ENCODE measurements around the gene MCUB.
"Not testable (repeated sequence)": the region's sequence is repeated elsewhere in the genome, so short reads cannot be mapped to it uniquely, and the experiment has no call there.

The MCUB gene

DNA sequence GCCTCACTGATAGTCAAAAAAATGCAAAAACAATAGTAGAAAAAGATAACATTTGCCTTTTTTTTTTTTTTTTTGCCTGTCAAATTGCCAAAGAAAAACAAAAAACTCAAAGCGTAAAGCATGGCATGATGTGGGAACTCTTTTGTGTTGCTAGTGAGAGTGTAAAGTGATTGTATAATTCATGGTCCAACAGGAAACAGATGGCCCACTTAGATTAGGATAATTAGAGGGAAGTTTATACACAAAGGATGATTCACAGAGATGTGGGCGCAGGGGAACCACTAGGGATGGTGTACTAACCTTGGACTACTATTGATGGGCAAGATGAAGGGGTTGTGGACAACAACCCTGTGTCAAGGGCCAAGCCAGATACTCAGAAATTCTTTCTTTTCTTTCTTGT, 16.4 kb downstream of the MCUB start:
- no peak overlapping the region for H3K27ac ChIP-seq
- TF ChIP-seq, protein P1, sequence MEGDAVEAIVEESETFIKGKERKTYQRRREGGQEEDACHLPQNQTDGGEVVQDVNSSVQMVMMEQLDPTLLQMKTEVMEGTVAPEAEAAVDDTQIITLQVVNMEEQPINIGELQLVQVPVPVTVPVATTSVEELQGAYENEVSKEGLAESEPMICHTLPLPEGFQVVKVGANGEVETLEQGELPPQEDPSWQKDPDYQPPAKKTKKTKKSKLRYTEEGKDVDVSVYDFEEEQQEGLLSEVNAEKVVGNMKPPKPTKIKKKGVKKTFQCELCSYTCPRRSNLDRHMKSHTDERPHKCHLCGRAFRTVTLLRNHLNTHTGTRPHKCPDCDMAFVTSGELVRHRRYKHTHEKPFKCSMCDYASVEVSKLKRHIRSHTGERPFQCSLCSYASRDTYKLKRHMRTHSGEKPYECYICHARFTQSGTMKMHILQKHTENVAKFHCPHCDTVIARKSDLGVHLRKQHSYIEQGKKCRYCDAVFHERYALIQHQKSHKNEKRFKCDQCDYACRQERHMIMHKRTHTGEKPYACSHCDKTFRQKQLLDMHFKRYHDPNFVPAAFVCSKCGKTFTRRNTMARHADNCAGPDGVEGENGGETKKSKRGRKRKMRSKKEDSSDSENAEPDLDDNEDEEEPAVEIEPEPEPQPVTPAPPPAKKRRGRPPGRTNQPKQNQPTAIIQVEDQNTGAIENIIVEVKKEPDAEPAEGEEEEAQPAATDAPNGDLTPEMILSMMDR (IDR thresholded peaks at IDR 0.05): no peak
- no peak overlapping the region for H3K4me3 ChIP-seq
- DNase-seq (ENCODE audit: low spot score): no peak

DNA sequence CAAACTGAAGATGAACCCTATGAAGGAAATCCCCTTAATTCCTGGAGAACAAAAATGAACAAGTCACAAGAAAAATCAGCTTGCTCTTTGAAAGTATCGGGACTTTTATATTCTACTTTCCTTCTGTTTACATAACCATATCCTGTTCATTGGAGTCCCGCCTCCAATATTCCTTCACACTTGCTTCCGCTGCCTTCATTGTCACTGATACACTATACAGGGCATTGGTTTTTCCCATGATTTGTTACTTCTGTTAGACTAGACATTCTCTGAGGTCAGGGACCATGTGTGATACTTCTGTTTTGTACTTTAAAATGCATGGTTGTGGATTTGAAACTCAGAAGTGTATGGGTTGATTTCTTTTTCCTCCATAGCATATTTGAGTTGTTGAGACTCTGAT, 18.8 kb downstream of the MCUB start:
- H3K4me3 ChIP-seq: no peak overlapping the region
- TF ChIP-seq, protein P1 (IDR thresholded peaks at IDR 0.05): no peak
- no peak overlapping the region for H3K27ac ChIP-seq
- DNase-seq (ENCODE audit: low spot score): no peak

DNA sequence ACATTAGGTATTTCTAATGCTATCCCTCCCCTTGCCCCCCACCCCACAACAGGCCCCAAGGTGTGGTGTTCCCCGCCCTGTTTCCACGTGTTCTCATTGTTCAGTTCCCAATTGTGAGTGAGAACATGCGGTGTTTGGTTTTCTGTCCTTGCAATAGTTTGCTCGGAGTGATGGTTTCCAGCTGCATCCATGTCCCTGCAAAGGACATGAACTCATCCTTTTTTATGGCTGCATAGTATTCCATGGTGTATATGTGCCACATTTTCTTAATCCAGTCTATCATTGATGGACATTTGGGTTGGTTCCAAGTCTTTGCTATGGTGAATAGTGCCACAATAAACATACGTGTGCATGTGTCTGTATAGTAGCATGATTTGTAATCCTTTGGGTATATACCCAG, 20.0 kb downstream of the MCUB start:
- not testable (repeated sequence) for H3K27ac ChIP-seq; DNase-seq (ENCODE audit: low spot score); H3K4me3 ChIP-seq

DNA sequence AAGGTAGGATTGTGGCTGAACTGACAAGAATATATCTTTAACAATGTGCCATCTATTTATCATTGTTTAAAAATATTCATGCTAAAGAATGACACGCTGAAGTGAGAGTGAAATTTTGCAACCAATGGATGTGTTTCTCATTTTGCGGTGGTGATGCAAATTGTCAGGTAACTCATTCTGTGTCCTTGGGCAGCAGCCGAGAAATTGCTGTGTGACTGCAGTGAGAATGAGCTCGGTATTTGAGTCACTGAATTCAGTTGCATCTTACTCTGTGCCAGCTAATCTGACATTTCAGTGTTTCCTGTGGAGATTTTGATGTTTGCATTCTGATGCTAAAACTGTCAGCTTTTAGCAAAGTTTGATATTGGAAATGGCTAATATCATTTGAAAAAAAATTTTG, 28.1 kb downstream of the MCUB start:
- TF ChIP-seq, protein P1 (IDR thresholded peaks at IDR 0.05): no peak
- Histone ChIP-seq H3K4me3 (no peak overlapping the region), H3K27ac (no peak overlapping the region)
- DNase-seq (ENCODE audit: low spot score): no peak

DNA sequence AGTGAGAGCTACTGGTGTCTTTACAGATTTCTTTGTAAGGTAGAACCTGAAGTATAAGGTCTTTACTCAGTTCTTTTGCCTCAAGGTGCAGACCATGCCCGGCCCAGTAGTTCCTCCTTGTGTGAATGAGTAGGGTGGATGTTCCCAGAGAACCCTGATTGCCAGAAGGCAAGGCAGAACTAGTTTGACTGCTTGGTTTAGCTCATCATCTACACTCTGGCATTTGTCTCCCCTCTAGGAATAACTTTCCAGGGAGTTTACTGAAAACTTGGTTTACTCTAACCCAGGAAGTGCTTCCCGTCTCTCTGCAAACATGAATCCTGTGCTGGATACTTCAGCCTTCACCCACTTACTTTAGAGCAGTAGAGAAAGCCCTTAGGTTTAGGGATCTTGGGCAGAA, 29.1 kb downstream of the MCUB start:
- Histone ChIP-seq H3K27ac (no peak overlapping the region), H3K4me3 (no peak overlapping the region)
- DNase-seq (ENCODE audit: low spot score): no peak
- TF ChIP-seq, protein P1 (IDR thresholded peaks at IDR 0.05): no peak

DNA sequence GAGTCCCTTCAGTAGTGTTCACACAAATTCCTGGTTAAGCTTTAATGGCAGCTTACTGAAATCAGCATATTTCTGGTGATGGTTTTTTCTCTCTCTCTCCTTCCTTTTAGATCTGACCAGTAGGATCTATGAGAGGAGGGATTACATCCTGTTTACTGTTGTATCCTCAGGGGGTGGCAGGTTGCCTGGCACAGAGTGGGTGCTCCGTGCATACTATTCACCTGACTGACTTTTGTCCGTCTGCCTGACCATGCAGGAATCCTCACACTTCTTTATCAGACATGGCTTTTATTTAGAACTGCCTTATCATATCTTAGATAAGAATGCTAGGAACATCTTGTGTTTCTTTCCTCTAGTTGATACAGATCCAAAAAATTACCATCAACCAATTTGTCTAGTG, 29.6 kb downstream of the MCUB start:
- DNase-seq (ENCODE audit: low spot score): no peak
- Histone ChIP-seq H3K27ac (no peak overlapping the region), H3K4me3 (no peak overlapping the region)
- TF ChIP-seq, protein P1 (IDR thresholded peaks at IDR 0.05): no peak

DNA sequence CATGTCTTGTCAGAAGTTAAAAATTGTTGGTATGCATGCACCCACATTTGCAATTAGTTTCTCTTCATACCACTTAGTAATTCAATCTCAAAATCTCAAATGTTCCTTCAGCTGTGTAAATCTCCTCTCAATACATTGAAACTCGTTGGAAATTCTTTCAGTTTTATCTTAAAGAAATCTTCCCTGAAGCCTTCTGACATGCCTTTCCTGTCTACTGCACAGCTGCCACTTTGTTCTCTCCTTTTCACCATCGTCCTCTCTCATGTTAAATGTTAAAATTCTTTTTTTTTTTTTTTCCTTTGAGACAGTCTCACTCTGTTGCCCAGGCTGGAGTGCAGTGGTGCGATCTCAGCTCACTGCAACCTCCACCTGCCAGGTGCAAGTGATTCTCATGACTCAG, 30.9 kb downstream of the MCUB start:
- no peak for DNase-seq (ENCODE audit: low spot score)
- TF ChIP-seq, protein P1 (IDR thresholded peaks at IDR 0.05): no peak
- Histone ChIP-seq H3K4me3 (no peak overlapping the region), H3K27ac (no peak overlapping the region)

DNA sequence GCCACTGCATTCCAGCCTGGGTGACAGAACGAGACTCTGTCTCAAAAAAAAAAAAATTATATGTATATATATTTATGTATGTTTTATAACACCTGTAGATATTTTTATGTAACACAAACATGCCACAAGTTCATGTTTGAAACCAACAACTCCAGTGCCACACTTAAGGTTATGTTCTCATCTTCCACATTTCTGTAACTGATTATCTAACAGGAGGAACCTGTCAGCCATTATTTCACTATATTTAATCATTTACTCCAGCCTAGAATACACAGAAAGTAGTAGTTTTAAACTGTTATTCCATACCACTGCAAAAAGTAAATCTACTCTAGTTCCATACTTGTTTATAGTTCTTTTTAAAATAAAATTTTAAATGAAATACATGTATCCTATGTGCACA, 32.3 kb downstream of the MCUB start:
- no peak for DNase-seq (ENCODE audit: low spot score)
- Histone ChIP-seq H3K27ac (no peak overlapping the region), H3K4me3 (no peak overlapping the region)
- TF ChIP-seq, protein P1 (IDR thresholded peaks at IDR 0.05): no peak

DNA sequence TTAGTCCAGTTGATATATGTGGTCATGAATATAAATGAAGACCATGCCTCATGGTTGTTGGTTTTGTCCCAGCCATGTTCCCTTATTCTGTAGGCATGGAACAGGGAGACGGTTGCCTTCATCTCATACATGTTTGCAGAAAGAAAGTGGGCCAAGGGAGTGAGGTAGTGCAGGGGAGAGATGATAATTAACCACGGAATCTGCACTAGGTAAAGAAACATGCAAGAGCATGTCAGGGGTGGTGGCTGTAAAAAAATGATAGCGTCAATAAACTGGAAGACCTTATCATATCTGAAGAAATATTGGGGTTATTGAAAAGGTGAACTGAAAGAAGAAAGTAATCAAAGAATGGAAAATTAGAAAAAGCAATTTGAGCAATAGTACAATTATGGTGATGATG, 35.1 kb downstream of the MCUB start:
- not testable (repeated sequence) for H3K27ac ChIP-seq; DNase-seq (ENCODE audit: low spot score); H3K4me3 ChIP-seq

DNA sequence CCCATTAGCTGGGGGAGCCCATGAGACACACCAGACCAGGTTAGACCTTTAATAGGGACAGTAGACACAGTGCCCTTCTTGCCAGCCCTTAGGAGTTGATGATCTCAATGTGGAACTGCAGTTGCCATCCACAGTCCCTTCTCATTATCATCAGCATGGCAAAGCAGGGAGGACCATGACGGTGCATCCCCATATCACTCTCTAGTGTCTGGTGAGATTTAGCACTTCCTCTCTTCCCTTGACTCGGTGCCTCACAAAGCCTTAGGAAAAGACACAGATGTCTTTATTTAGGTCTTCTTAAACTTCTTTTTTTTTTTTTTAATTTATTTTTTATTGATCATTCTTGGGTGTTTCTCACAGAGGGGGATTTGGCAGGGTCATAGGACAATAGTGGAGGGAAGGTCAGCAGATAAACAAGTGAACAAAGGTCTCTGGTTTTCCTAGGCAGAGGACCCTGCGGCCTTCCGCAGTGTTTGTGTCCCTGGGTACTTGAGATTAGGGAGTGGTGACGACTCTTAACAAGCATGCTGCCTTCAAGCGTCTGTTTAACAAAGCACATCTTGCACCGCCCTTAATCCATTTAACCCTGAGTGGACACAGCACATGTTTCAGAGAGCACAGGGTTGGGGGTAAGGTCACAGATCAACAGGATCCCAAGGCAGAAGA, 36.5 kb downstream of the MCUB start:
- not testable (repeated sequence) for DNase-seq (ENCODE audit: low spot score); H3K4me3 ChIP-seq; H3K27ac ChIP-seq

All from coronary artery (tissue), 2 donors.